Esophagus muscularis mucosa (tissue), 4 donors: Measurements from ENCODE around the gene TEX13D. TPM values are rescaled to one million over a fixed set of nuclear protein-coding genes. Genes with fewer than 3 reads are reported as not detected.

Experiments used
- DNase-seq: peaks from one replicate; pipeline ENCODE4 v3.0.0-alpha.2; 2017; ENCODE audit errors: extremely low spot score
- H3K27ac ChIP-seq, 4 donors: fragments of 200-600 bp; sonication (generic); replicated peaks in 1 of 4; 1 replicate in 3 of 4; 2 replicates in 1 of 4; pipeline ENCODE4 v1.5.1; 2016 to 2019; ENCODE audit warnings: mild to moderate bottlenecking in 1 of 4
- H3K27me3 ChIP-seq, 4 donors: fragments of 200-600 bp; sonication (generic); one replicate each; pipeline versions ENCODE4 v1.5.1 to v1.6.0; 2016 to 2019
- H3K36me3 ChIP-seq, 4 donors: fragments of 200-600 bp; sonication (generic); one replicate each; pipeline ENCODE4 v1.5.1; 2016 to 2019
- H3K4me1 ChIP-seq, 4 donors: fragments of 200-600 bp; sonication (generic); one replicate each; pipeline ENCODE4 v1.5.1; 2016 to 2019
- H3K4me3 ChIP-seq, 4 donors: fragments of 200-600 bp; sonication (generic); 1 replicate in 2 of 4; 2 replicates in 2 of 4; pipeline ENCODE4 v1.5.1; 2016 to 2019; ENCODE audit warnings: mild to moderate bottlenecking in 4 of 4, moderate library complexity in 1 of 4
- H3K9me3 ChIP-seq, 4 donors: fragments of 200-600 bp; sonication (generic); 1 replicate in 3 of 4; 2 replicates in 1 of 4; pipeline ENCODE4 v1.5.1; 2016 to 2019
- EP300 ChIP-seq: sonication (generic); formaldehyde crosslinking; IDR thresholded peaks from one replicate; pipeline ENCODE4 v1.6.1; 2017; ENCODE audit warnings: antibody characterized with exemption
- POLR2A ChIP-seq: fragments of 450-650 bp; IDR thresholded peaks from one replicate; pipeline ENCODE4 v1.6.1; 2017; ENCODE audit warnings: antibody characterized with exemption, moderate library complexity, mild to moderate bottlenecking, low read depth
- POLR2AphosphoS5 ChIP-seq, 2 donors: sonication (generic); formaldehyde crosslinking; IDR thresholded peaks; one replicate each; pipeline ENCODE4 v1.6.1; 2017; ENCODE audit warnings: antibody characterized with exemption in 2 of 2
- WGBS: methylation state at CpG from one replicate; pipeline ENCODE4 v1.1.5; 2018; 5-methylcytosine and 5-hydroxymethylcytosine counted together
- intact Hi-C: fragments of 100-400 bp; cut with DNase I; formaldehyde crosslinking; loops from one replicate; pipeline ENCODE4 v1.15.1; 2023
- total RNA-seq, 4 donors: library from RNA; depleted of rRNA; stranded (reverse); fragments of >200 nt; gene quantifications; one replicate each; pipeline versions ENCODE4 v1.1.0 to v1.2.1, GENCODE V29; 2016
- TF ChIP-seq, protein P1 (sequence below), 3 experiments: fragments of 200-600 bp in 2 of 3; fragments of 450-650 bp in 1 of 3; sonication (generic) in 2 of 3; IDR thresholded peaks; one replicate each; pipeline ENCODE4 v1.5.1; 2017 to 2019; ENCODE audit warnings: antibody characterized with exemption in 3 of 3, mild to moderate bottlenecking in 2 of 3, moderate library complexity in 1 of 3

TEX13D gene
- total RNA-seq, 4 donors from 2014 or later, result 0.17 to 0.66 (median 0.37) TPM

DNA sequence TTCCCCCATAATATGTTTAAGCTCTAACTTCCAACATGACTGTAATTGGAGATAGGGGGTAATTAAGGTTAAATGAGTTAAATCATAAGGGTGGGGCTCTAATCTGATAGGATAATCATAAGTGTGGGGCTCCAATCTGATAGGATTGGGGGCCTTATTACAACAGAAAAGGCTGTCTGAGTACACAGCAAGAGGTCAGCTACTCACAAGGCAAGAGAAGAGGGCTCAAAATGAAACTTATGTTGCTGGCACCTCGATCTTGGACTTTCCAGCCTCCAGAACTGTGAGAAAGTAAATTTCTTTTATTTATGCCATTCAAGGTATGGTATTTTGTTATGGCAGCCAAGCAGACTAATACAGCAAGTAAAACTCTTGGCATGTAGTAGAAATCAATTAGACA lies 30.3 kb downstream of the TEX13D start:
- WGBS, result 64% methylated on average over 1 of the region's 1 CpG
- no peak for DNase-seq
- Histone ChIP-seq H3K4me3 (no peak overlapping the region), H3K27me3 (no peaks in the 10 kb centered on the region), H3K27ac (no peak overlapping the region), H3K36me3 (no peaks in the 10 kb centered on the region), H3K9me3 (no peaks in the 10 kb centered on the region), H3K4me1 (peaks cover 0 to 6% (median 0%) of the 10 kb centered on the region in 4 donors)
- intact Hi-C loops, result no loop called here
- TF ChIP-seq EP300 (no peak), POLR2A (no peak), POLR2AphosphoS5 (IDR thresholded peaks at IDR 0.05) (no peak)
- TF ChIP-seq, protein P1, sequence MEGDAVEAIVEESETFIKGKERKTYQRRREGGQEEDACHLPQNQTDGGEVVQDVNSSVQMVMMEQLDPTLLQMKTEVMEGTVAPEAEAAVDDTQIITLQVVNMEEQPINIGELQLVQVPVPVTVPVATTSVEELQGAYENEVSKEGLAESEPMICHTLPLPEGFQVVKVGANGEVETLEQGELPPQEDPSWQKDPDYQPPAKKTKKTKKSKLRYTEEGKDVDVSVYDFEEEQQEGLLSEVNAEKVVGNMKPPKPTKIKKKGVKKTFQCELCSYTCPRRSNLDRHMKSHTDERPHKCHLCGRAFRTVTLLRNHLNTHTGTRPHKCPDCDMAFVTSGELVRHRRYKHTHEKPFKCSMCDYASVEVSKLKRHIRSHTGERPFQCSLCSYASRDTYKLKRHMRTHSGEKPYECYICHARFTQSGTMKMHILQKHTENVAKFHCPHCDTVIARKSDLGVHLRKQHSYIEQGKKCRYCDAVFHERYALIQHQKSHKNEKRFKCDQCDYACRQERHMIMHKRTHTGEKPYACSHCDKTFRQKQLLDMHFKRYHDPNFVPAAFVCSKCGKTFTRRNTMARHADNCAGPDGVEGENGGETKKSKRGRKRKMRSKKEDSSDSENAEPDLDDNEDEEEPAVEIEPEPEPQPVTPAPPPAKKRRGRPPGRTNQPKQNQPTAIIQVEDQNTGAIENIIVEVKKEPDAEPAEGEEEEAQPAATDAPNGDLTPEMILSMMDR (IDR thresholded peaks at IDR 0.05), result no peak

GRCh38 chrX:124369722-124370121 lies 37.3 kb downstream of the TEX13D start:
- Histone ChIP-seq H3K9me3 (no peaks in the 10 kb centered on the region), H3K4me1 (peaks cover 0 to 8% (median 3%) of the 10 kb centered on the region in 4 donors), H3K4me3 (peak overlapping the region in 1 of 4 donors; percentile 7), H3K27me3 (no peaks in the 10 kb centered on the region), H3K27ac (no peak overlapping the region), H3K36me3 (no peaks in the 10 kb centered on the region)
- DNase-seq, result no peak
- intact Hi-C loops, result no loop called here
- TF ChIP-seq, protein P1 (IDR thresholded peaks at IDR 0.05), result no peak
- TF ChIP-seq EP300 (no peak), POLR2AphosphoS5 (IDR thresholded peaks at IDR 0.05) (no peak), POLR2A (no peak)

GRCh38 chrX:124373348-124373747 lies 40.9 kb downstream of the TEX13D start:
- intact Hi-C loops, result no loop called here
- H3K27ac ChIP-seq, result no peak overlapping the region
- 67% methylated on average over 1 of the region's 1 CpG for WGBS
- H3K4me1 ChIP-seq, result peaks cover 0 to 11% (median 0%) of the 10 kb centered on the region in 4 donors
- H3K9me3 ChIP-seq, result no peaks in the 10 kb centered on the region
- no peak for DNase-seq
- no peaks in the 10 kb centered on the region for H3K36me3 ChIP-seq
- TF ChIP-seq, protein P1 (IDR thresholded peaks at IDR 0.05), result no peak
- TF ChIP-seq POLR2A (no peak), POLR2AphosphoS5 (IDR thresholded peaks at IDR 0.05) (no peak), EP300 (no peak)
- H3K27me3 ChIP-seq, result no peaks in the 10 kb centered on the region
- no peak overlapping the region for H3K4me3 ChIP-seq

- Histone ChIP-seq H3K27ac (no peak overlapping the region), H3K9me3 (no peaks in the 10 kb centered on the region), H3K27me3 (no peaks in the 10 kb centered on the region), H3K4me1 (peaks cover 0 to 3% (median 0%) of the 10 kb centered on the region in 4 donors), H3K4me3 (no peak overlapping the region), H3K36me3 (no peaks in the 10 kb centered on the region)
- DNase-seq, result no peak
- intact Hi-C loops, result no loop called here
- TF ChIP-seq POLR2AphosphoS5 (IDR thresholded peaks at IDR 0.05), result no peak
- 57% methylated on average over 4 of the region's 4 CpGs for WGBS
Measured at GRCh38 chrX:124378643-124379042, 46.2 kb downstream of the TEX13D start.

GRCh38 chrX:124383354-124383753 lies 50.9 kb downstream of the TEX13D start:
- intact Hi-C loops, result loop anchor here (10.0 kb wide), 2 partner anchors 59 to 169 kb away; no protein-coding TSS in a partner anchor
- H3K36me3 ChIP-seq, result no peaks in the 10 kb centered on the region
- no peak for TF ChIP-seq POLR2AphosphoS5 (IDR thresholded peaks at IDR 0.05)
- TF ChIP-seq EP300, result no peak
- no peak for TF ChIP-seq POLR2A
- TF ChIP-seq, protein P1 (IDR thresholded peaks at IDR 0.05), result no peak
- 67% methylated on average over 4 of the region's 4 CpGs for WGBS
- no peak overlapping the region for H3K4me3 ChIP-seq
- no peak overlapping the region for H3K27ac ChIP-seq
- no peaks in the 10 kb centered on the region for H3K9me3 ChIP-seq
- no peak for DNase-seq
- H3K4me1 ChIP-seq, result no peaks in the 10 kb centered on the region
- H3K27me3 ChIP-seq, result no peaks in the 10 kb centered on the region
